GM18867 (cell line): Measurements from ENCODE around the gene LCN15.
"Not testable (repeated sequence)": the region's sequence is repeated elsewhere in the genome, so short reads cannot be mapped to it uniquely, and the experiment has no call there.

Experiments
- ATAC-seq: cut with Tn5 transposase; IDR thresholded peaks from one replicate; pipeline ENCODE4 v1.9.1; 2021; ENCODE audit warnings: mild to moderate bottlenecking, moderate library complexity; ENCODE audit not compliant: unreplicated experiment

LCN15 gene

DNA sequence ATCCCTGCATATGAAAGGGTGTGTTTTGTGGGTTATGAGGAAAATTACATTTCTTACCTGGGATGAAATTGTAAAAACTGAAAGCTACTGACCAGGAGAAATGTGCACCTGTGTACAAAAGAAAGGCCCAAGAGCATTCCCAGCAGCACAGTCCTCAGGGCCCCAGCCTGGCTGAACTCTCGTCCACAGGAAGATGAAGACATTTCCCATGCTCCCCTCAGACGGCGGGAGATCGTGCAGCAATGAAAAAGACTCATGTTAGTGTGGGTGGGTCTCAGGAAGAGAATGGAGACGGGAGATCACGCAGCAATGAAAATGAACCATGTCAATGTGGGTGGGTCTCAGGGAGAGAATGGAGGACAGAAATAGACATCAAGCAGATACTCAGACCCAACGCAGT lies 12.6 kb upstream of the LCN15 start:
- no peak for ATAC-seq

DNA sequence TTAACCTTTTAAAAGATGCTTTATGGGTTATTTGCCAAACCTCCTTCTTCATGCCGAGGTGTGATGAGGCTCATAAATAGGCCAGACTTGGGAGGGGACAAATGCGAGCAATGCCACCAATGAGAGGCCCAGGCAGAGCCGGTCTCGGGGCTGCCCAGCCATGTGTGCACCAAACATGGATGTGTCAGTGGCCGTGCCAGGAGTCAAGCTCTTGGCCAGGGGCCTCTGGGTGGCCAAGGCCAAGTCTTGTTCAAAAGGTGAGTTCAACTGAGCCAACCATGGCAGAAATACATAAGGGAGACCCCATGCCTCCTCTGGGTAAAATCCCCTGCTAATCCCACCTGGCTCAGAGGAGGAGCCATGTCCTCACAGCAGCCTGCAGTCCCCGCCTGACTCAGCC lies 10.9 kb upstream of the LCN15 start:
- no peak for ATAC-seq

DNA sequence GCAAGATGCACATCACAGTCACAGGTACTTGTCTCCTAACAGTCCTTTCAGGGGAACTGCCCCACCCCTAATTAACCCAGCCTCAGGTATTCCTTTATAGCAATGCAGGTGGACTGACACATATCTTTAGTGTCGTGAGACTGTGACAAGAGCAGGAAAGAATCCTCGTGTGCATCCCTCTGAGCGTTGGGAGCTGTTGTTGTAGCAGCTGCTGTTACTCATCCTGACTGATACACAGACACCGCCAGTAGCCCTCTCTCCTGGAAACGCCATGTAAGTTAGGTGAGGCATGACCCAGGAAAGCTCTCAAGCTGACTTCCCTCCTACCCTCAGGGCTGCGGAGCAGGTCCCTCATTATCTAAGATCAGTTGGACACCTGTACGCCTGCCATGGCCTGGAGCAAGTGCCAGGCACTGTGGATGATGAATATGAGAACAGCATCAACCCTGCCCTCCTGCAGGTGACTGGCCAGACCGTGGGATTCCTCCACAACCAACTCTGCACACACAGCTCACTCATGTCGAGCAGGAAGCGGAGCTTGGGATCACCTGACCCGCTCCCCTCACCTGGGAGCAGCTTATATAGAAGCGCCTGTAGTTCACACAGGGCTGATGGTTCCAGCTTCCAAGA lies 10.2 kb upstream of the LCN15 start:
- no peak for ATAC-seq

DNA sequence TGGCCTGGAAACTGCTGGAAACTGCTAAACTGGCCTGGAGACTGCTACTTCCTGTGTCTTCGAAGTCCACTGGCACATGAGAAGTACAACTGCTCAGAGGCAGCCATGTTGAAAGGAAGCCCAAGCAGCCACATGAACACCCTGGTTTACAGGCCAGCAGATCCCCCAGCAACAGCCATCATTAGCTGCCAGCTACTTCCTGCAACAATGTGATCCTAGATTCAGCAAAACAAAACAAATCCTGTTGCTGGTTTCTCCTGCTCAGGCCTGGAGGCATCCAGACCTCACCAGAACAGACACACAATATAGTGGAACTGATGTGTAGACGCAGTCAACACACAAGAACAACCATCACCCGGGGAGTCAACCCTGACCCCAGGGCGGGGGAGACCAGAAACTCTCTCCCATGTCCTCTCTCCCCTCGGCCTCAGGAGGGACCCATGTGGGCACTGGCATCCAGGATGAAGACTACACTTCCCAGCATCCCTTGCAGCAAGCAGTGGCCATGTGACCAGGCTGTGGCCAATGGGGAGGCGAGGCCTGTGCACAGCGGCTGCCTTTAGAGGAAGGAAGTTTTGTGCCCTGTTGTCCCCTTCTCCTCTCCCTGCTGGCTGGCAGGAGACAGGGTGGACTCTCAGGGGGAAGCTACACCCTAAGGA lies 9.2 kb upstream of the LCN15 start:
- ATAC-seq, result no peak

DNA sequence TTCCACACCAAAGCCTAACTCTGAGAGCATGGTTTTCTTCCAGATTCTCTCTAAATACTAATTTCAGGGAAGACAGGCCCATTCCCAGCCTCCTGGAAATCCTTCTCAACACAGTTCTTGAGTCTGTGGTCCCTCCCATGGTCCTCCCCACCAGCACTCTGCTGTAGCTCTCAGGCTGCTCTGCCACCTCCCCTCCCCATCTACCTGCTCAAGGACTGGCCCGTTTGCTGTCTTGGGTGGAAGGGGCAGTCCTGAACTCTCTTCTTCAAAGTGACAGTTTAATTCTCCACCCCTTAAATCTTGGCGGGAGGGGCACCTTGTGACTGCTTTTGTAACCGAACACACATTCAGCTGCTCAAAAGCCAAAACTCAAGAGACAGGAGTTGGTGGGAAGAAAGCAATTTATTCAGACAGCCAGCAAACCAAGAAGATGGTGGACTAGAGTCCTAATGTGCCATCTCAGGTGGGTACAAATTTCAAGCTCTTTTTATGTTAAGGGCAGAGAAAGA lies 7.6 kb upstream of the LCN15 start:
- ATAC-seq, result no peak

DNA sequence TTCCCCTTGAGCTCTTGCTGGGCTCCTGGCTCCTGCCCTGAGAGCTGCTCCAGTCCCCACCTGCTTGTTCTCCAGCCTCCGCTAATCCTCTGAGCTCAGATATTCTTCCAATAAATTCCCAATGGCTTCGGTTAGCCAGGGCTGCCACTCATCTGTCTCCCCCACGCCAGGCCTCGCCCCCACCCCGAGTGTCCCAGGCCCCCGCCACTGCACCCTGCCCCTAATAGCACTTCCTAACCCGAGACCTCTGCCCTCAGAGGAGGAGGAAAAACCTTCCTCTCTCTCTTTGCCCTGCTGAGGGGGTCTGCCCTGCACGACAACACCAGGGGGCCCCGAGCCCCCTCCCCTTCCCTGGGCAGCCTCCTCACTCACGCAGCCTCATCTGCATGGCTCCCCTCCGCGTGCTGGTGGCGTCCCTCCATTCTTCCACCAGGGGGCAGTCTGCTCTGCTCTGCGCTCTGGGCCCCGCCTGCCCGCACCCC lies 5.4 kb upstream of the LCN15 start:
- ATAC-seq, result no peak

DNA sequence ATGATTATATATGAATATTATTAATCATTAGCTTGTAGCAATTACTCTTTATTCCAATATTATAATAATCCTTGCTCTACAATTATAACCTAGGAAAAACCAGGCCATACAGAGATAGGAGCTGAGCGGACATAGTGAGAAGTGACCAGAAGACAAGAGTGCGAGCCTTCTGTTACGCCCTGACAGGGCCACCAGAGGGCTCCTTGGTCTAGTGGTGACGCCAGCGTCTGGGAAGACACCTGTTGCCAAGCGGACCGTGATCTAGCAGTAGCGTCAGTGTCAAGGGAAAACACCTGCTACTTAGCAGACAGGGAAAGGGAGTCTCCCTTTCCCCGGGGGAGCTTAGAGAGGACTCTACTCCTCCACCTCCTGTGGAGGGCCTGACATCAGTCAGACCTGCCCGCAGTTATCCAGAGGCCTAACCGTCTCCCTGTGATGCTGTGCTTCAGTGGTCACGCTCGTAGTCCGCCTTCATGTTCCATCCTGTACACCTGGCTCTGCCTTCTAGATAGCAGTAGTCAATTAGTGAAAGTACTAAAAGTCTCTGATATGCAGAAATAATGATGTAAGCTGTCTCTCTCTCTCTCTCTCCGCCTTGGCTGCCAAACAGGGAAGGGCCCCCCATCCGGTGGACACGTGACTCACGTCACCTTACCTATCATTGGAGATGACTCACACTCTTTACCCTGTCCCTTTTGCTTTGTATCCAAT lies 2.2 kb upstream of the LCN15 start:
- ATAC-seq, result not testable (repeated sequence)

DNA sequence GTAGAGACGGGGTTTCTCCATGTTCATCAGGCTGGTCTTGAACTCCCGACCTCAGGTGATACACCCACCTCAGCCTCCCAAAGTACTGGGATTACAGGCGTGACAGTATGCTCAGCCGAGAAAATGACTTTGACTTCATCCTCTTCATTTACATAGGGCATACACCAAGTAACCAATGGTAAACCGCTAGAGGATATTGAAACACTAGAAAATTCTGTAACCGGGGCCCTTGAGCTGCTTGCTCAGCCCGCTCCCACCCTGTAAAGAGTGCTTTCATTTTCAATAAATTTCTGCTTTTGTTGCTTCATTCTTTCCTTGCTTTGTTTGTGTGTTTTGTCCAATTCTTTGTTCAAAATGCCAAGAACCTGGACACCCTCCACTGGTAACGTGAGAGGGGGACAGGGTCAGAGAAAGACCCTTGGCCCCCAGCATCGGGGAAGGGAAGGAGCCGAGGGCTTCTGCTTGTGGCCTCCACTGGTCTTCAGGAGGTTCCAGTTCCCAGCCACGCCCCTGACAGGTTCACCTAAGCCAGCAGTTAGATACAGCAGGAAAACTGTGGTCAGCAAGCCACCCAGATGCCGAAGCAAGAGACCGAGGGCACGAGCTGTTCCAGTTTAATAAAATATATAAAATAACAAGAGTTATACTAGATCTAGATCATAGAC lies 1.6 kb upstream of the LCN15 start:
- not testable (repeated sequence) for ATAC-seq

DNA sequence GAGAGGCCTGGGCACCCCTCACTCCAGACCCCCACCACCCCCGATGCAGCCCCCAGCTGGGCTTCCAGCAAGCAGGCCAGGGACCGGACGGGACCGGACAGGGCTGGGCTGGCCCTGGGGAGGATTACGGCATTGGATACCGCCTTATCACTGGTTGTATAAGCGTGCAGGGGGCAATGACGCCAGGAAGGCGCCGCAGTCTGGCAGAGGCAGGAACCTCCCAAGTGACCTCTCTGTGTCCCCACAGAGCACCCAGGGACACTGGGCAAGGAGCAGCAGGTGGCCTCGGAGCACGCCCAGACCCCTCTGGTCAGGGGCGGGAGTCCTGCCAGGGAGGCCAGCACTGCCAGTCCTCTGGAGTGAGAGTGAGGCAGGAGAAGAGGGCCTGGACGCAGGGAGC lies 723 bp upstream of the LCN15 start:
- ATAC-seq, result no peak

DNA sequence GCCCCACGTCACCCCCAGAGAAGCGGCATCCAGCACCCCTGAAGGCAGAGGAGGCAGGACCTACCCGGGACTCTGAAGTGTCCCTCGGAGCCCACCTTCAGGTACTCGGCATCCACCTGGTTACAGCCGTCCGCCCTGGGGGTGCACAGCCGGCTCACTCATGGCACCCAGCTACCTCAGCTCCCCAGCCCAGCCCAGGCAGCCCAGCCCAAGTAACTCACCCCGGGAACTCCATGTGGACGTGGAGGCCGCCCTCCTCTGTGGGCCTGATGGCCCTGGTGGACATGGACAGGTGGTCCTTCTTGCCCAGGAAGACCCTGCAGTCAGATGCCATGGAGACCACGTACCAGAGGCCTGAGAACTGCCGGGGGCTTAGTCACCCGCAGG lies 676 bp downstream of the LCN15 start:
- no peak for ATAC-seq

DNA sequence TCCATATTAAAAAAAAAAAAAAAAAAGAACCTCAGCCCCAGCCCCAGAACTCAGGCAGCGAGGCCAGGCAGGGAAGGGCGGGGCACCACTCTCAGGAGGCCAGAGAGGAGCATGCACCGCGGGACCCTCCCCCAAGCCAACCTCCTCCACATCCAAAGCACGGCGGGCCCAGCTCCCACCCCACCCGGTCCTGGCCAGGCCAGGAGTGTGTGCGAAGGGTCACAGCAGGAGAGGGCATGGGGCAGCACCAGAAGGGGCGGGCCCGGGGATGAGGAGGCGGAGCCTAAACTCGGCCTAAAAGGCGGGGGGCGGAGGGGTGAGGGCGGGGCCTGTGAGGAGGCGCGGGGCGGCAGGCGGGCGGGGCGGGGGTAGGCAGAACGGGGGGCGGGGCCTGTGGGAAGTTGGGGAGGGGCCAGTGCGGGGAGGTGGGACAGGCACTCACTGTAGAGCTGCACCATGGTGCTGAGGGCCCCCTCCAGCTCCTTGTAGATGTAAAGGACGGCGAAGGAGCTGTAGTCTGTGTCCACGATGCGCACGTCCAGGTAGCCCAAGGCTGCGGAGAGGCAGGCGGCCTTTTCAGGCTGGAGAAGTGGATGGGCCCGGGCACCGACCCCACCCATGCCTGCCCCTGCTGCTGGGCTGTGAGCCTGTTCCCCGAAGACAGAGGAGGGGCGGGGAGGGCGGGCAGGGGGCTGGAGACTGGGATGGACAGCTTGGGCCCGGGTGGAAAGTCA lies 1.2 kb downstream of the LCN15 start:
- no peak for ATAC-seq

DNA sequence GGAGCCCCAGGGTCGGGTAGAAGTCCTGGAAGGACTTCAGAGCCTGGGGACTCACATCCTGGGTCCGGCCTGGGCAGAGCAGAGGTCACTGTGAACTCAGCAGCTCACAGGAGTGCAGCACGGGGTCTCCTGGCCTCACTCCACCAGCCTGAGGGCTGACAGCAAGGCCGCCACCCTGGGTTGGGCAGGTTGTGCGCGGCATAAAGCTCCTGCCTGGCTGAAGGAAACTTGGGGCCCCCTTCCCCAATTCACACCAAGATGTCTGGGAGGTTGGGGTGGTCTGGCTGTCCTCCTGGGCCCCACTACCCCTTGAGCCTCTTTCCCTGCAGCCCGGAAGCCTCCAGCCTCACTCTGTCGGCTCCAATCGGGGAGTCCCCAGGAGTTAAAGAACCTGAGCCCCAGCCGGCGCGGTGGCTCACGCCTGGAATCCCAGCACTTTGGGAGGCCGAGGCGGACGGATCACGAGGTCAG lies 2.1 kb downstream of the LCN15 start:
- ATAC-seq, result no peak

DNA sequence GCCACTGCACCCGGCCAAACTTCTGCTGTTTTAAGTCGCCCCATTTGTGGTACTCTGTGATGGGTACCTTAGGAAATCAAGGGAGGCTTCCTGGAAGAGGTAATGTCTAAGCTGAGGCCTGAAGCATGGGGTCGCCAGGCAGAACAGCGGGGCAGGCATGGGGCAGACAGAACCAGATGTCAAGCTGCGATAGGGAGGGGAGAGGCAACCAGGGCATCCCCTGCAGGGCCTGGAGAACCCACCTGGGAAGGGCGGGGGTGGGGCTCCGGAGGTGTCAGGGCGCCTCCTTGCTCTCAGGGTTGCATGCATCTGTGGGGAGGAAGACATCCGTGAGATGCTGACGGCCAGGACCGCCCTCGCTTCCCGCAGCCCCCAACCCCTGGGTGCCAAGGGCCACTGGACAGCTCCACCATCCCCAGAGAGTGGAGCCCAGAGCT lies 2.8 kb downstream of the LCN15 start:
- no peak for ATAC-seq

DNA sequence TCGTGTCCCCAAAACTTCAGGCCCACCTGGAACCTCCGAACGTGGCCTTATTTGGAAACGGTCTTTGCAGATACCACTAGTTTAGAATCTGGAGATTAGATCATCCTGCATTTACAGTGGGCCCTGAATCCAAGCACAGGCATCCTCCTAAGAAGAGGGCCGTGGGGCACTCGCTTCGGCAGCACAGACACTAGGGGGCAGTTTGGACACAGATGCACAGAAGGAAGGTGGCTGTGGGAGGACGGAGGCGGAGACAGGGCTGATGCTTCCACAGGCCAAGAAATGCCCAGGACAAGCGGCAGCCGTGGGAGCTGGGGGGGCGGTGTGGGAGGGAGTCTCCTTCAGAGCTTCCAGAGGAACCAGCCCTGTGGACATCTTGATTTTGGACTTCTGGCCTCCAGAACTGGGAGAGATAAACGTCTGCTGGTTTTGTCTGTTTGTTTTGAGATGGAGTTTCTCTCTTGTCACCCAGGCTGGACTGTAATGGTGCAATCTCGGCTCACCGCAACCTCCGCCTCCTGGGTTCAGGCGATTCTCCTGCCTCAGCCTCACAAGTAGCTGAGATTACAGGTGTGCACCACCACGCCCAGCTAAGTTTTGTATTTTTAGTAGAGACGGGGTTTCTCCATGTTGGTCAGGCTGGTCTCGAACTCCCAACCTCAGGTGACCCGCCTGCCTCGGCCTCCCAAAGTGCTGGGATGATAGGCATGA lies 3.3 kb downstream of the LCN15 start:
- not testable (repeated sequence) for ATAC-seq

DNA sequence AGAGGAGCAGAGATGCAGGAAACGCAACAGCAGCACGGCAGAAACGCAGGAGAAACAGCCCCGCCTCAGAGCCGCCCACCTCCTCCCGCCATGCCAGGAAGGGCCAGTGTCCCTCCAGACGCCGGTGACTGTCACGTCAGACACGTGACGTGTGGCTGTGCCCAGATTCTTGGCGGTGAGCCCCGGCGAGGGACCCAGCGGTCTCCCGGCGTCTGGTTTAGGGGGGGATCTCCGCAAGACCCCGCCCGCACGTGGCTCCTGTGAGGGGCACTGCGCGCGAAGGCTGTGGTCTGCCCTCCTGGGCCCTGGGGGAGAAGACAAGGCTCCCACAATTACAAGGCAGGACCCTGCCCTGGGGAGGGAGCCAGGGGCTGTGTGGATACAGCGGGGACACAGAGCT lies 3.9 kb downstream of the LCN15 start:
- ATAC-seq, result no peak

DNA sequence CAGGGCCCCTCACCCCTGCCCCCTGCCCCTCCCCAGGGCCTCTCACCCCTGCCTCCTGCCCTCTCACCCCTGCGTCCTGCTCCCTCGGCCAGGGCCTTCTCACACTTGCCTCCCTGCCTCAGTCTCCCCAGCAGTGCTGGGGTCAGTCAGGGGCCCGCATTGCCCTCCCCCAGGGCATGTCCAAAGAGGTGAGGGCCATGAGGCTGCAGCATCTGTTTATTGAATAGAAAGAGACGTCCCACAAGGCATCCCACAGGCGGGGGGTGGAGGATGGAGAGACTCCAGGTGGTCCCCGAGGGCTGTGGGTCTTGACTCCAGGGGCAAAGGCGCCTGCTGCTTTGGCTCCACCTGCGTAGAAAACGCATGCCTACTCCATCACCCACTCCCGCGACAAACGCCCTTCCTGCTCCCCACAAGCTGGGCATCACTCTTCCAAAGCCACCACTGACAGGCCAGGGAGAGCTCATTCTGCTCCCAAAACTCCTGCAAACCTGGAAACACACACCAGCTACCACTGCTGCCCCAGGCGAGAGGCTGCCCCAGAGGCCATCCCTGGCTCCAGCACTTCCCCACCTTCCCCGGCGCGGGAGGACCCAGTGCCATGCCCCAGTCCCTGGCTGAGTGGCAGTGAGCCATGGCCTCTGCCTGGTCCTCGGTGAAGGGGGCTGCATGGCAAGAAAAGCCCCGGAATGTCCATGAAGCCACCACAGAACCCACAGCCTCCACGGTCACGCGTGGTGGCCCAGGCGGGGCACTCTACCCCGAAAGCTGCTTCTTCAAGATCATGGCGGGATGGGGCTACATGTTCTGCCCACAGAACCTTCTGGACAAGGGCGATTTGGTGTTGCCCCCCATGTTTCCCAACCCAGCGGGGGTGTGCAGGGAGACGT lies 4.6 kb downstream of the LCN15 start:
- no peak for ATAC-seq

DNA sequence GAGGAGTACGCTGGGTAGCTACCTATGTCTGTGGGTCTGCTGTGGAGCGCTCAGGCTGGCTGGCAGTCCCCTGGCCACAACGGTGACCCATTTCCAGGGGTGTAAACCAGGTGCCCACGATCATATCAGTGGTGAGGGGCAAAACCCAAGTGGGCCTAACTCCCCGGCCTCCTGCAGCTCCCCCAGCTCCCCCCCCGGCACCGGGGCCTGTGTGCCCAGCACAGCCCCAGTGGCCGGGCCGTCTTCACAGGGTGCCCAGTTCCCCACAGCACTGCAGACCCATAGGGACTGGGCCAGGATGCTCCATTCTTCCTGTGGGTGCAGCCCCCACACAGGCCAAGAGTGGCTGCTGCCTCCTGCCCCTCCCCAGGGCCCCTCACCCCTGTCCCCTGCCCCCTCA lies 5.3 kb downstream of the LCN15 start:
- ATAC-seq, result no peak

DNA sequence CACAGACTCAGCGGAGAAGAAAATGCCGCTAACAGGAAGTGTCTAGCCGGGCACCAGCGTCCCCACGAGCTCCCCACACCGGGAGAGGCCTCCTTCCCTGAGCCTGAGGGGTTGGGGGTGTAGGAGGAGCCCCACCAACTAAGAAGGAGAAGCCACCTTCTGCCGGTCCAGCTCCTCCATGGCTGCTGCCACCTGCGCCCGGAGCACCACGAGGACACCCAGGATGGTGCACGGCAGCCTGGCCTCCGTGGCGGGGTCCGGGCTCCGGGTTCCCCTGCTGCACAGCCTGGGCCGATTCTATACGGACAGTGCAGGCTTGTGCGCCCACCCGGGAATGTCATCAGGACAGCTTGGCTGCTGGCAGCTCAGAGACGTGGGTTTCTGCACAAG lies 6.6 kb downstream of the LCN15 start:
- no peak for ATAC-seq

DNA sequence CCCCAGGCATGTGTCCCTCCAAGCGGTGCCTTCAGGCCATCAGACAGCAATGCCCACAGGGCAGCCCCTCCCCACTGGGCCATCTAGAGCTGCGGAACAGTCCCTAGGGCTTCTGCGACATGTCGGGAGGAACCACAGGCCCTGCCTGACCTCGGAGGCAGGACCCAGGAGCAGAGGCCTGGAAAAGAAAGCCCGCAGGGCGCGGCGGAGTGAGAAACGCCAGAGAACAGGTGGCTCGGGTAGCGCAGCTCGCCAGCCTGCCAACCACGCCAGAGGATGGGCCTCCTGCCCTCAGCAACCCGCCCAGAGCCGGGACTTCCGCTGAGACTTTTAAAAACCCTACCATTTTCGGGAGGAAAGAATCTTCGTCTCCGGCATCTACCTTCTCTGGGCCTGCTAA lies 7.0 kb downstream of the LCN15 start:
- no peak for ATAC-seq
